Chondrocyte (in vitro differentiated cells): ENCODE data around the gene POMGNT1. TPM values are rescaled to one million over a fixed set of nuclear protein-coding genes. Genes with fewer than 3 reads are reported as not detected.
"Not testable (repeated sequence)": the region's sequence is repeated elsewhere in the genome, so short reads cannot be mapped to it uniquely, and the experiment has no call there.

Source experiments
- DNase-seq: peaks from one replicate; pipeline ENCODE4 v3.0.0; 2021; ENCODE audit warnings: mixed read lengths, low spot score
- H3K27ac Mint-ChIP-seq: one replicate; pipeline ENCODE4 v1.8.0; 2021; ENCODE audit warnings: mild to moderate bottlenecking, moderate library complexity, mixed read lengths; ENCODE audit not compliant: unreplicated experiment
- H3K27me3 Mint-ChIP-seq: 2 replicates; pipeline ENCODE4 v1.8.0; 2021; ENCODE audit warnings: low read depth, mixed read lengths
- H3K36me3 Mint-ChIP-seq: 2 replicates; pipeline ENCODE4 v1.8.0; 2021; ENCODE audit warnings: low read depth, mixed read lengths
- H3K4me1 Mint-ChIP-seq: 2 replicates; pipeline ENCODE4 v1.8.0; 2021; ENCODE audit warnings: low read depth, mild to moderate bottlenecking, mixed read lengths
- H3K4me3 Mint-ChIP-seq: one replicate; pipeline ENCODE4 v1.8.0; 2021; ENCODE audit warnings: mild to moderate bottlenecking, moderate library complexity, mixed read lengths; ENCODE audit not compliant: unreplicated experiment
- H3K9me3 Mint-ChIP-seq: 2 replicates; pipeline ENCODE4 v1.8.0; 2021; ENCODE audit warnings: low read depth, mixed read lengths
- CTCF ChIP-seq: fragments of 200-600 bp; sonication (generic); IDR thresholded peaks from 2 replicates; pipeline ENCODE4 v1.5.0; 2021; ENCODE audit warnings: antibody characterized with exemption, mild to moderate bottlenecking, moderate library complexity
- total RNA-seq: library from RNA; stranded (reverse); gene quantifications from 3 replicates; pipeline ENCODE4 v1.2.1, GENCODE V29; 2021

POMGNT1 gene
- total RNA-seq, 1 donor from 2014 or later, result 84.9 TPM

- Mint-ChIP-seq H3K9me3 (peaks cover 7% of the 10 kb centered on the region), H3K4me1 (peaks cover 22% of the 10 kb centered on the region), H3K27ac (no peak overlapping the region), H3K27me3 (no peaks in the 10 kb centered on the region), H3K4me3 (no peak overlapping the region), H3K36me3 (no peaks in the 10 kb centered on the region)
- TF ChIP-seq CTCF, result no peak
- no peak for DNase-seq
Observed at GRCh38 chr1:46242918-46243317, 44.7 kb upstream of the POMGNT1 start.

GRCh38 chr1:46241733-46242132, 43.5 kb upstream of the POMGNT1 start:
- H3K4me1 Mint-ChIP-seq, result peaks cover 12% of the 10 kb centered on the region
- not testable (repeated sequence) for H3K27ac Mint-ChIP-seq, H3K9me3 Mint-ChIP-seq, H3K36me3 Mint-ChIP-seq, DNase-seq, H3K4me3 Mint-ChIP-seq, H3K27me3 Mint-ChIP-seq

GRCh38 chr1:46238865-46239264, 40.6 kb upstream of the POMGNT1 start:
- not testable (repeated sequence) for H3K36me3 Mint-ChIP-seq, H3K9me3 Mint-ChIP-seq, H3K27me3 Mint-ChIP-seq, H3K4me1 Mint-ChIP-seq, DNase-seq, H3K4me3 Mint-ChIP-seq, H3K27ac Mint-ChIP-seq

- H3K27ac Mint-ChIP-seq, result no peak overlapping the region
- no peaks in the 10 kb centered on the region for H3K27me3 Mint-ChIP-seq
- H3K4me1 Mint-ChIP-seq, result peaks cover 8% of the 10 kb centered on the region
- H3K4me3 Mint-ChIP-seq, result no peak overlapping the region
- TF ChIP-seq CTCF, result no peak
- DNase-seq, result no peak
- peaks cover 9% of the 10 kb centered on the region for H3K9me3 Mint-ChIP-seq
- H3K36me3 Mint-ChIP-seq, result peaks cover 2% of the 10 kb centered on the region
Observed at GRCh38 chr1:46236882-46237281, 38.6 kb upstream of the POMGNT1 start.

GRCh38 chr1:46231231-46231630, 33.0 kb upstream of the POMGNT1 start:
- DNase-seq, H3K27me3 Mint-ChIP-seq, H3K4me1 Mint-ChIP-seq, H3K27ac Mint-ChIP-seq, H3K36me3 Mint-ChIP-seq, H3K4me3 Mint-ChIP-seq, H3K9me3 Mint-ChIP-seq: not testable (repeated sequence)

GRCh38 chr1:46224966-46225365, 26.7 kb upstream of the POMGNT1 start:
- H3K4me3 Mint-ChIP-seq, result no peak overlapping the region
- peaks cover 6% of the 10 kb centered on the region for H3K4me1 Mint-ChIP-seq

More at GRCh38 chr1:46224966-46225365, 26.7 kb upstream of the POMGNT1 start:
- TF ChIP-seq CTCF, result no peak
- Mint-ChIP-seq H3K27ac (no peak overlapping the region), H3K27me3 (no peaks in the 10 kb centered on the region), H3K9me3 (no peaks in the 10 kb centered on the region), H3K36me3 (peaks cover 3% of the 10 kb centered on the region)
- no peak for DNase-seq
